Measurements from ENCODE around the gene SLC15A1. TPM values are rescaled to one million over a fixed set of nuclear protein-coding genes. Genes with fewer than 3 reads are reported as not detected.

Gene SLC15A1
- total RNA-seq, 2 experiments from 2014 or later, result not detected

DNA sequence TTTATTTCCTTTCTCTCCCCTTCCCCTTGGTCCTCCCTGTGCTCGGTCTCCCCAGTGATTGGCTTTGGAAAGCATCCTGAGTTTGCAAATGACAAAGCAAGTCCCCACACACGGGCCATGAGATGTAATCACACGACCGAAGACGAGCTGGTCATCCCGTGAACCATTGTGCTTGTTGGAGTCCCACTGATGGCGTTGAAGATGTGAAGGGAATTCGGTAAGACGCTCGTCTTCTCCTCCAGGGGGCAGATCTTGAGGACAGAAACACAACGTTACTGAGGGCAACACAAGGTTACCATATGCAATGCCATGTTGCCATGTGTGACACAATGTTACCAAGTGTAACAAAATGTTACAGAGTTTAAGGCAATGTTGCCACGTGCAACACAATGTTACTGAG lies 42.0 kb upstream of the SLC15A1 start:
- H3K4me3 ChIP-seq (ENCODE audit: low read depth, low read length, poor library complexity, severe bottlenecking), result no peak overlapping the region
- no peaks in the 10 kb centered on the region; the same call in 1 of the 2 replicates for H3K36me3 ChIP-seq (ENCODE audit: insufficient read depth, low read length)
- no peak for TF ChIP-seq EZH2phosphoT487 (IDR thresholded peaks at IDR 0.05; ENCODE audit: borderline replicate concordance, low read depth, low read length)
- TF ChIP-seq, protein P1, sequence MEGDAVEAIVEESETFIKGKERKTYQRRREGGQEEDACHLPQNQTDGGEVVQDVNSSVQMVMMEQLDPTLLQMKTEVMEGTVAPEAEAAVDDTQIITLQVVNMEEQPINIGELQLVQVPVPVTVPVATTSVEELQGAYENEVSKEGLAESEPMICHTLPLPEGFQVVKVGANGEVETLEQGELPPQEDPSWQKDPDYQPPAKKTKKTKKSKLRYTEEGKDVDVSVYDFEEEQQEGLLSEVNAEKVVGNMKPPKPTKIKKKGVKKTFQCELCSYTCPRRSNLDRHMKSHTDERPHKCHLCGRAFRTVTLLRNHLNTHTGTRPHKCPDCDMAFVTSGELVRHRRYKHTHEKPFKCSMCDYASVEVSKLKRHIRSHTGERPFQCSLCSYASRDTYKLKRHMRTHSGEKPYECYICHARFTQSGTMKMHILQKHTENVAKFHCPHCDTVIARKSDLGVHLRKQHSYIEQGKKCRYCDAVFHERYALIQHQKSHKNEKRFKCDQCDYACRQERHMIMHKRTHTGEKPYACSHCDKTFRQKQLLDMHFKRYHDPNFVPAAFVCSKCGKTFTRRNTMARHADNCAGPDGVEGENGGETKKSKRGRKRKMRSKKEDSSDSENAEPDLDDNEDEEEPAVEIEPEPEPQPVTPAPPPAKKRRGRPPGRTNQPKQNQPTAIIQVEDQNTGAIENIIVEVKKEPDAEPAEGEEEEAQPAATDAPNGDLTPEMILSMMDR (conservative IDR thresholded peaks at IDR 0.05; ENCODE audit: low read length), result no peak
- no peak overlapping the region for H3K27ac ChIP-seq (ENCODE audit: low read depth, low read length, poor library complexity, severe bottlenecking)
- ChIA-PET POLR2A (interaction anchor here (1.0 kb wide), 1 partner anchor 18 kb away, joined by 3 read pairs; no protein-coding TSS in a partner anchor), CTCF (ENCODE audit: unreplicated experiment) (no interaction called here)
- H3K9me3 ChIP-seq (ENCODE audit: low read length), result no peaks in the 10 kb centered on the region
- intact Hi-C loops (cut with micrococcal nuclease; ENCODE audit: unreplicated experiment), result no loop called here
- no peaks in the 10 kb centered on the region for H3K4me1 ChIP-seq (ENCODE audit: insufficient read depth, low read length, poor library complexity, severe bottlenecking)
- H2AFZ ChIP-seq (ENCODE audit: low read length), result no peak overlapping the region
- DNase-seq (ENCODE audit: low spot score), result no peak
- no peak overlapping the region for H3K4me2 ChIP-seq (ENCODE audit: low read length)
- H4K20me1 ChIP-seq (ENCODE audit: insufficient read depth, low read length), result no peaks in the 10 kb centered on the region
- no peaks in the 10 kb centered on the region for H3K79me2 ChIP-seq (ENCODE audit: insufficient read depth, low read depth, low read length)
- no TSS peak for BruUV-seq (replicated peaks)
- no peaks in the 10 kb centered on the region for H3K9me2 ChIP-seq (ENCODE audit: insufficient read depth, low read length)

DNA sequence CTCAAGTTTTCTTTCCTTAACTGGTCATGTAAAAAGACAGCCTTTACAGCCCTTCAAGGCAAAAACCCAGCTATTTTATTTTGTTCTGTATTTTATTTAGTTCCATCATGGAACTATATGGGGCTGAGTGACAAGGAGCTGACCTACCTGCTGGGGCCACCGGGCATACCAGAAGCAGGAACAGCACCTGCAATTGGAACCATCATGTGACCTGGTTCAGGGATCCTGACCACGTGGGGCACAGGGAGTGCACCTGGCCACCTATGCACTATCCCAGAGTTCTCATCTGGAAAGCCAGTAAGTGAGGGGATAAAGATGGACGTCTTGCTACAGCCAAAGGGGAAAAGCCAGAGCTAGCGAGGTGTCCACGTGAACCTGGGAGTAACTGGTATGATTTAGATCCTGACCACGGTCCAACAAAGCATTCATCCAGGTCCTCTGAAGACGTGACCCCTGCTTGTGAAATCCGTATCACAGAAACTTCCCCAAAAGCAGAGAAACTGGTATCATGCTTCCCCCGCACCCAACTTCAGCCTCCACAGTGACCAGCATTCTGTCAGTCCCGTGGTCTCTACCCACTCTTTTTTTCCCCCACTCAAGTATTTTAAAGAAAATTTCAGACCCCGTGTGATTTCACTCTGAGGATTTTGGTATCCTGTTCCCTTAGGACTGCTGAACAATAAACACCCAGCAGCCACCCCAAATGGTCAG lies 40.5 kb upstream of the SLC15A1 start:
- H3K4me1 ChIP-seq (ENCODE audit: insufficient read depth, low read length, poor library complexity, severe bottlenecking), result no peaks in the 10 kb centered on the region
- intact Hi-C loops (cut with micrococcal nuclease; ENCODE audit: unreplicated experiment), result no loop called here
- no peak overlapping the region for H2AFZ ChIP-seq (ENCODE audit: low read length)
- no peak overlapping the region for H3K4me2 ChIP-seq (ENCODE audit: low read length)
- H3K4me3 ChIP-seq (ENCODE audit: low read depth, low read length, poor library complexity, severe bottlenecking), result no peak overlapping the region
- H4K20me1 ChIP-seq (ENCODE audit: insufficient read depth, low read length), result no peaks in the 10 kb centered on the region
- DNase-seq (ENCODE audit: low spot score), result no peak
- CTCF ChIA-PET (ENCODE audit: unreplicated experiment), result no interaction called here
- H3K36me3 ChIP-seq (ENCODE audit: insufficient read depth, low read length), result no peaks in the 10 kb centered on the region; the same call in 1 of the 2 replicates
- H3K79me2 ChIP-seq (ENCODE audit: insufficient read depth, low read depth, low read length), result no peaks in the 10 kb centered on the region
- TF ChIP-seq, protein P1 (conservative IDR thresholded peaks at IDR 0.05; ENCODE audit: low read length), result no peak
- TF ChIP-seq EZH2phosphoT487 (IDR thresholded peaks at IDR 0.05; ENCODE audit: borderline replicate concordance, low read depth, low read length), result no peak
- BruUV-seq (replicated peaks), result no TSS peak
- H3K9me2 ChIP-seq (ENCODE audit: insufficient read depth, low read length), result no peaks in the 10 kb centered on the region
- H3K9me3 ChIP-seq (ENCODE audit: low read length), result no peaks in the 10 kb centered on the region
- POLR2A ChIA-PET, result interaction anchor here (0.6 kb wide), 1 partner anchor 254 kb away, joined by 3 read pairs; no protein-coding TSS in a partner anchor
- no peak overlapping the region for H3K27ac ChIP-seq (ENCODE audit: low read depth, low read length, poor library complexity, severe bottlenecking)

DNA sequence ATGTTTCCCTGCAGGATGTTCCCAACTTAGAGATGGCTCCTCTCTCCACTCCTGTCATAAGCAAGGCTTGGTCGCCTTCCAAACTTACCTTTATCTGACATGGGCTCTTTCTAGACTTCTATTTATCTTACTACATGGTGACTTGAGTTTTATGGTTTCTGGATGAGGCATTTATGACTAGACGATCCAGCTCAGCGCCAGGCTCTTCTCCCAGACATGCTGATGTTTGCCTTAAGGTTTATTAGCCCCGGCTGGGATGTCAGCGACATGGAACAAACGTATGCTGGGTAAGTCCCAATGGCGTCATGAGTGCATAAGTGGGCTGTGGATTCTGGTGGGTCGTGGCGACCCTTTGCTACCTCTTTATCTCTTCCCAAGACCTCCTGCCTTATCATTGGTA lies 39.8 kb upstream of the SLC15A1 start:
- Histone ChIP-seq H3K27ac (ENCODE audit: low read depth, low read length, poor library complexity, severe bottlenecking) (no peak overlapping the region), H3K4me1 (ENCODE audit: insufficient read depth, low read length, poor library complexity, severe bottlenecking) (no peaks in the 10 kb centered on the region), H3K9me2 (ENCODE audit: insufficient read depth, low read length) (no peaks in the 10 kb centered on the region), H3K4me3 (ENCODE audit: low read depth, low read length, poor library complexity, severe bottlenecking) (no peak overlapping the region), H3K9me3 (ENCODE audit: low read length) (no peaks in the 10 kb centered on the region), H3K79me2 (ENCODE audit: insufficient read depth, low read depth, low read length) (no peaks in the 10 kb centered on the region), H3K4me2 (ENCODE audit: low read length) (no peak overlapping the region), H4K20me1 (ENCODE audit: insufficient read depth, low read length) (no peaks in the 10 kb centered on the region), H3K36me3 (ENCODE audit: insufficient read depth, low read length) (no peaks in the 10 kb centered on the region; the same call in 1 of the 2 replicates), H2AFZ (ENCODE audit: low read length) (no peak overlapping the region)
- TF ChIP-seq, protein P1 (conservative IDR thresholded peaks at IDR 0.05; ENCODE audit: low read length), result no peak
- no peak for TF ChIP-seq EZH2phosphoT487 (IDR thresholded peaks at IDR 0.05; ENCODE audit: borderline replicate concordance, low read depth, low read length)
- ChIA-PET POLR2A (no interaction called here), CTCF (ENCODE audit: unreplicated experiment) (no interaction called here)
- no TSS peak for BruUV-seq (replicated peaks)
- DNase-seq (ENCODE audit: low spot score), result no peak
- intact Hi-C loops (cut with micrococcal nuclease; ENCODE audit: unreplicated experiment), result no loop called here

Data from OCI-LY7 (cell line).